HEK293 (cell line): ENCODE results near the gene NFIB.

Experiments used
- CTCF ChIA-PET: fragments of 350-600 bp; formaldehyde crosslinking; extraction: SDS; loops from one replicate; lab custom pipeline; 2021; ENCODE audit warnings: antibody characterized with exemption; lab: Yijun Ruan, JAX
- POLR2A ChIA-PET: fragments of 300-600 bp; formaldehyde crosslinking; extraction: SDS; loops from one replicate; lab custom pipeline; 2020; ENCODE audit warnings: antibody characterized with exemption, inconsistent platforms; lab: Yijun Ruan, JAX
- H3K27ac ChIP-seq: fragments of 200-500 bp; sonication (Bioruptor generic); 2 replicates; pipeline ENCODE4 v1.5.1; 2014; ENCODE audit warnings: low read depth, low read length, control low read depth, inconsistent platforms; ENCODE audit errors: extremely low read depth
- H3K36me3 ChIP-seq, 2 experiments: fragments of 200-500 bp in 1 of 2; sonication (Bioruptor generic) in 1 of 2; 1 replicate in 1 of 2; 2 replicates in 1 of 2; pipeline ENCODE4 v1.5.1; 2014 to 2017; ENCODE audit warnings: inconsistent platforms in 2 of 2, low read length in 2 of 2; ENCODE audit not compliant: control insufficient read depth in 2 of 2, insufficient read depth in 1 of 2
- H3K4me1 ChIP-seq: fragments of 200-500 bp; sonication (Bioruptor generic); 2 replicates; pipeline ENCODE4 v1.5.1; 2014; ENCODE audit warnings: mild to moderate bottlenecking, low read length, inconsistent platforms; ENCODE audit not compliant: control insufficient read depth, insufficient read depth
- H3K4me3 ChIP-seq: 2 replicates; pipeline ENCODE4 v1.5.1; 2011; ENCODE audit warnings: low read depth, mild to moderate bottlenecking, control low read depth, low read length, moderate library complexity
- H3K9me3 ChIP-seq: fragments of 200-500 bp; sonication (Bioruptor generic); 2 replicates; pipeline ENCODE4 v1.5.1; 2014; ENCODE audit warnings: low read depth, low read length, inconsistent platforms; ENCODE audit not compliant: control insufficient read depth, insufficient read depth
- KLF16 ChIP-seq: fragments of 450-650 bp; formaldehyde crosslinking; IDR thresholded peaks from 2 replicates; pipeline ENCODE4 v1.5.1; 2017; ENCODE audit warnings: missing biosample characterization, missing genetic modification characterization
- WT1 ChIP-seq: fragments of 450-650 bp; formaldehyde crosslinking; IDR thresholded peaks from 2 replicates; pipeline ENCODE4 v1.5.1; 2016; ENCODE audit warnings: missing biosample characterization, missing genetic modification characterization
- YY2 ChIP-seq: fragments of 450-650 bp; formaldehyde crosslinking; IDR thresholded peaks from 2 replicates; pipeline ENCODE4 v1.5.1; 2016; ENCODE audit warnings: missing biosample characterization, missing genetic modification characterization
- ZBTB20 ChIP-seq: fragments of 450-650 bp; formaldehyde crosslinking; IDR thresholded peaks from 2 replicates; pipeline ENCODE4 v1.5.1; 2016; ENCODE audit warnings: missing biosample characterization, missing genetic modification characterization
- ZBTB7A ChIP-seq: fragments of 450-650 bp; formaldehyde crosslinking; IDR thresholded peaks from 2 replicates; pipeline ENCODE4 v1.5.1; 2016; ENCODE audit warnings: low read depth, missing biosample characterization, missing genetic modification characterization
- ZNF138 ChIP-seq: fragments of 450-650 bp; formaldehyde crosslinking; IDR thresholded peaks from 2 replicates; pipeline ENCODE4 v1.5.1; 2016; ENCODE audit warnings: missing biosample characterization, missing genetic modification characterization, borderline replicate concordance
- ZNF155 ChIP-seq: fragments of 450-650 bp; formaldehyde crosslinking; IDR thresholded peaks from 2 replicates; pipeline ENCODE4 v1.5.1; 2016; ENCODE audit warnings: missing biosample characterization, missing genetic modification characterization
- ZNF174 ChIP-seq: fragments of 450-650 bp; formaldehyde crosslinking; IDR thresholded peaks from 2 replicates; pipeline ENCODE4 v1.5.0; 2017; ENCODE audit warnings: missing biosample characterization, mild to moderate bottlenecking, missing genetic modification characterization
- ZNF280C ChIP-seq: fragments of 450-650 bp; formaldehyde crosslinking; IDR thresholded peaks from 2 replicates; pipeline ENCODE4 v1.5.1; 2016; ENCODE audit warnings: missing biosample characterization, missing genetic modification characterization
- ZNF529 ChIP-seq: fragments of 450-650 bp; formaldehyde crosslinking; IDR thresholded peaks from 2 replicates; pipeline ENCODE4 v1.5.1; 2017; ENCODE audit warnings: missing genetic modification characterization, missing biosample characterization; ENCODE audit not compliant: insufficient replicate concordance
- ZNF544 ChIP-seq: fragments of 450-650 bp; formaldehyde crosslinking; IDR thresholded peaks from 2 replicates; pipeline ENCODE4 v1.5.0; 2017; ENCODE audit warnings: missing biosample characterization, missing genetic modification characterization
- ZNF548 ChIP-seq: fragments of 450-650 bp; formaldehyde crosslinking; IDR thresholded peaks from 2 replicates; pipeline ENCODE4 v1.5.1; 2016; ENCODE audit warnings: missing biosample characterization, missing genetic modification characterization
- ZNF660 ChIP-seq: fragments of 450-650 bp; IDR thresholded peaks from 2 replicates; pipeline ENCODE4 v1.5.1; 2018; ENCODE audit warnings: missing biosample characterization, mild to moderate bottlenecking, missing genetic modification characterization
- ZNF677 ChIP-seq: fragments of 450-650 bp; IDR thresholded peaks from 2 replicates; pipeline ENCODE4 v1.5.0; 2018; ENCODE audit warnings: missing biosample characterization, mild to moderate bottlenecking, missing genetic modification characterization, moderate library complexity
- ZNF692 ChIP-seq: fragments of 450-650 bp; formaldehyde crosslinking; IDR thresholded peaks from 2 replicates; pipeline ENCODE4 v1.5.1; 2016; ENCODE audit warnings: missing biosample characterization, missing genetic modification characterization
- ZNF785 ChIP-seq: fragments of 450-650 bp; formaldehyde crosslinking; IDR thresholded peaks from 2 replicates; pipeline ENCODE4 v1.5.1; 2016; ENCODE audit warnings: missing biosample characterization, missing genetic modification characterization
- ZSCAN23 ChIP-seq: fragments of 450-650 bp; formaldehyde crosslinking; IDR thresholded peaks from 2 replicates; pipeline ENCODE4 v1.5.1; 2016; ENCODE audit warnings: missing biosample characterization, missing genetic modification characterization

Gene NFIB

DNA sequence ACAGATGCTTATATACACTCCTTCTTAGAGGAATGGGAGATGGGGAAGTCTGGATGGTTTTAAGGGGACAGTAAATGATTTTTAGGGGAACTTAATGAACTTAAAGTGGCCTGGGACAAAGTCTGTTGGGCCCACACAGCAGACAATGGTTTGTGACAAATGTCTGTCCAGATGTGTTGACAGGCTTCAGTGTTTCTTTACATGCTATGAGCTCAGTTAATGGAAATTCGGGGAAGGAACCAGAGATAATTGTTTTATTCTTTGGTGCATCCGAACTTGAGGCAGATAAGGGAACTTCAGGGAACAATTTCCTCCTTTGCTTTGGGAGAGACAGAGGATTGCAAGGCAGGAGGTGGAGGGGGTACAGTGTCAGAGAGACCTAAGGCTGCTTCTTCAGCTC, 52.3 kb downstream of the NFIB start:
- H3K4me3 ChIP-seq: no peak overlapping the region
- peaks cover 5% of the 10 kb centered on the region; the same call in 1 of the 2 replicates for H3K4me1 ChIP-seq
- H3K27ac ChIP-seq: no peak overlapping the region
- ChIA-PET CTCF (interaction anchor here (0.6 kb wide), 1 partner anchor 131 kb away, joined by 3 read pairs; no protein-coding TSS in a partner anchor), POLR2A (no interaction called here)
- TF ChIP-seq ZNF785 (tag by site-specific recombination): no peak
- TF ChIP-seq ZNF692: peak; percentile 54; the same call in 1 of the 2 replicates
- no peaks in the 10 kb centered on the region for H3K9me3 ChIP-seq
- H3K36me3 ChIP-seq: no peaks in the 10 kb centered on the region

DNA sequence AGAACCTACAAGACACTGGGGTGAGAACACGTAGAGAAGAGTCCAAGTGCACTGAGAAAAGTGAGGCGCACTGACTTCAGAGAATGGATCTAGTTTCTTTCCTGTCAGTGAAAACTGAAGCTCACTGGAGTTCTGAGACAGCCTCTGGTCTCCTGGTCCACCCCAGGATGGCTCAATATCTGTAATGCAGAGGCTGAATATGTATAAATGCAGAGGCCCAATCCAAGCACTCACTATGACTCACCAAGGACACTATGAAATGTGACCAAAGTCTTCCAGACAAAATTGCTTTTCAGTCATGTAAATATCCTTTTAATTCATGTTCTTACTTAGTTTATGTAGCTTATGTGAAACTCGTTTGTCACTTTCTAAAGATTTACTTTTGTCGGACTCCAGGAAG, 53.8 kb downstream of the NFIB start:
- POLR2A ChIA-PET: no interaction called here
- TF ChIP-seq WT1 (no peak), ZNF660 (tag by site-specific recombination) (peak; percentile 49; the same call in 1 of the 2 replicates)
- TF ChIP-seq, all 188 proteins: peak for 1
- CTCF ChIA-PET: interaction anchor here (0.5 to 1.0 kb wide), 4 partner anchors 10 to 475 kb away, joined by 3 read pairs; no protein-coding TSS in a partner anchor

GRCh38 chr9:14258660-14259239, 55.2 kb downstream of the NFIB start:
- Histone ChIP-seq H3K9me3 (no peaks in the 10 kb centered on the region), H3K36me3 (no peaks in the 10 kb centered on the region), H3K4me1 (peaks cover 4% of the 10 kb centered on the region; the same call in 1 of the 2 replicates), H3K27ac (no peak overlapping the region), H3K4me3 (no peak overlapping the region)
- ChIA-PET POLR2A (no interaction called here), CTCF (no interaction called here)
- no peak for TF ChIP-seq ZNF677 (tag by site-specific recombination)
- peak; percentile 75 for TF ChIP-seq ZBTB20

More for the DNA sequence above, 53.8 kb downstream of the NFIB start:
- Histone ChIP-seq H3K9me3 (no peaks in the 10 kb centered on the region), H3K4me3 (no peak overlapping the region), H3K4me1 (peaks cover 5% of the 10 kb centered on the region; the same call in 1 of the 2 replicates), H3K27ac (no peak overlapping the region), H3K36me3 (no peaks in the 10 kb centered on the region)

- CTCF ChIA-PET: interaction anchor here (1.2 kb wide), 1 partner anchor 96 kb away, joined by 5 read pairs; no protein-coding TSS in a partner anchor
- no peak for TF ChIP-seq ZNF155 (tag by site-specific recombination)
- TF ChIP-seq ZNF529 (tag by site-specific recombination): no peak
- no peak for TF ChIP-seq ZNF548 (tag by site-specific recombination)
- TF ChIP-seq ZNF544 (tag by site-specific recombination): no peak
- TF ChIP-seq ZBTB7A (tag by site-specific recombination): no peak
- TF ChIP-seq ZNF138 (tag by site-specific recombination): no peak
- no peak overlapping the region for H3K4me3 ChIP-seq
- POLR2A ChIA-PET: no interaction called here
- no peaks in the 10 kb centered on the region for H3K36me3 ChIP-seq
- H3K4me1 ChIP-seq: peaks cover 2% of the 10 kb centered on the region; the same call in 1 of the 2 replicates
- no peak overlapping the region for H3K27ac ChIP-seq
- no peaks in the 10 kb centered on the region for H3K9me3 ChIP-seq
Observed at GRCh38 chr9:14258156-14258555, 55.8 kb downstream of the NFIB start.

- CTCF ChIA-PET: interaction anchor here (0.6 to 1.3 kb wide), 2 partner anchors 36 to 97 kb away, joined by 3 to 5 read pairs; no protein-coding TSS in a partner anchor
- Histone ChIP-seq H3K27ac (no peak overlapping the region), H3K4me3 (no peak overlapping the region), H3K9me3 (no peaks in the 10 kb centered on the region)
- POLR2A ChIA-PET: no interaction called here
- TF ChIP-seq YY2 (tag by site-specific recombination) (no peak), ZNF174 (tag by site-specific recombination) (no peak), ZSCAN23 (tag by site-specific recombination) (no peak), ZNF548 (tag by site-specific recombination) (no peak), ZNF280C (no peak), KLF16 (tag by site-specific recombination) (no peak)
- TF ChIP-seq, all 188 proteins: peak for 0
- peaks cover 6% of the 10 kb centered on the region for H3K4me1 ChIP-seq
- H3K36me3 ChIP-seq: no peaks in the 10 kb centered on the region
Observed at GRCh38 chr9:14256588-14256987, 57.4 kb downstream of the NFIB start.
